A549 (cell line): ENCODE data around the gene MAP3K20. TPM values are rescaled to one million over a fixed set of nuclear protein-coding genes. Genes with fewer than 3 reads are reported as not detected.

Source experiments
- ATAC-seq, 2 experiments: fragments of 200-7000 bp in 1 of 2; fragments of >200 bp in 1 of 2; cut with Nextera tagmentation in 1 of 2; cut with Tn5 transposase in 1 of 2; 3 replicates each; pipeline versions ENCODE4 v1.8.0 to v1.9.1; 2018 to 2020; ENCODE audit warnings: mild to moderate bottlenecking in 1 of 2, moderate library complexity in 1 of 2
- CTCF ChIA-PET: fragments of 300-600 bp; sonication (Branson Sonifier 250); formaldehyde crosslinking; extraction: SDS; loops from one replicate; lab custom pipeline; 2021; ENCODE audit warnings: antibody characterized with exemption, inconsistent platforms; lab: Yijun Ruan, JAX
- POLR2A ChIA-PET: fragments of 350-600 bp; formaldehyde crosslinking; extraction: SDS; loops from one replicate; lab custom pipeline; 2021; ENCODE audit warnings: antibody characterized with exemption, inconsistent platforms; lab: Yijun Ruan, JAX
- DNase-seq, 2 experiments: peaks; one replicate each; pipeline versions ENCODE4 v3.0.0 to v3.0.0-alpha.2; 2011 to 2016; ENCODE audit warnings: low read depth in 1 of 2, low spot score in 1 of 2
- FAIRE-seq: peaks from 2 replicates; lab custom pipeline; 2011; peaks lifted over from hg19 to GRCh38; lab: Jason Lieb, UNC
- H3K27ac ChIP-seq, 2 experiments: fragments of >200 bp; sonication (Bioruptor Twin); formaldehyde crosslinking; 3 replicates each; pipeline ENCODE4 v1.5.1; 2016 to 2017
- H3K4me1 ChIP-seq: fragments of >200 bp; sonication (Bioruptor Twin); formaldehyde crosslinking; 3 replicates; pipeline ENCODE4 v1.6.1; 2016
- H3K4me2 ChIP-seq: fragments of >200 bp; sonication (Bioruptor Twin); formaldehyde crosslinking; 3 replicates; pipeline ENCODE4 v1.6.1; 2016
- H3K4me3 ChIP-seq: fragments of >200 bp; sonication (Bioruptor Twin); formaldehyde crosslinking; 3 replicates; pipeline ENCODE4 v1.5.1; 2016
- H3K9me3 ChIP-seq: fragments of >200 bp; sonication (Bioruptor Twin); formaldehyde crosslinking; 3 replicates; pipeline ENCODE4 v1.6.1; 2016
- BHLHE40 ChIP-seq: IDR thresholded peaks from 2 replicates; pipeline ENCODE4 v1.6.1; 2012; ENCODE audit warnings: low read depth, low read length, inconsistent platforms
- CHD2 ChIP-seq: fragments of 150-350 bp; IDR thresholded peaks from 2 replicates; pipeline ENCODE4 v1.6.1; 2014; ENCODE audit warnings: low read length; ENCODE audit not compliant: partially characterized antibody
- CTCF ChIP-seq: fragments of >200 bp; sonication (Bioruptor Twin); formaldehyde crosslinking; IDR thresholded peaks from 3 replicates; pipeline ENCODE4 v1.5.1; 2016
- E2F6 ChIP-seq: IDR thresholded peaks from 2 replicates; pipeline ENCODE4 v1.6.1; 2012; ENCODE audit warnings: low read depth, borderline replicate concordance
- EHF ChIP-seq: fragments of 250-450 bp; sonication (Bioruptor Pico); IDR thresholded peaks from 2 replicates; pipeline ENCODE4 v1.5.0; 2020; ENCODE audit warnings: mild to moderate bottlenecking
- EP300 ChIP-seq, 2 experiments: fragments of >200 bp; sonication (Bioruptor Twin); formaldehyde crosslinking; IDR thresholded peaks; 2 replicates in 1 of 2; 3 replicates in 1 of 2; pipeline ENCODE4 v1.6.1; 2016 to 2017
- FOSL2 ChIP-seq, 2 experiments: fragments of 450-650 bp in 1 of 2; fragments of >200 bp in 1 of 2; sonication (Bioruptor Twin) in 1 of 2; formaldehyde crosslinking; IDR thresholded peaks; 2 replicates each; pipeline versions ENCODE4 v1.5.0 to v1.6.1; 2016 to 2020; ENCODE audit warnings: mild to moderate bottlenecking in 1 of 2, moderate library complexity in 1 of 2
- FOXS1 ChIP-seq: fragments of 250-450 bp; sonication (Bioruptor Pico); IDR thresholded peaks from 2 replicates; pipeline ENCODE4 v1.5.0; 2020; ENCODE audit warnings: mild to moderate bottlenecking, moderate library complexity
- GATA3 ChIP-seq: IDR thresholded peaks from 2 replicates; pipeline ENCODE4 v1.6.1; 2012; ENCODE audit warnings: borderline replicate concordance
- HEYL ChIP-seq: fragments of 250-450 bp; sonication (Bioruptor Pico); IDR thresholded peaks from 2 replicates; pipeline ENCODE4 v1.8.0; 2021; ENCODE audit warnings: mild to moderate bottlenecking, moderate library complexity
- HMGXB4 ChIP-seq: fragments of 250-450 bp; sonication (Bioruptor Pico); IDR thresholded peaks from 2 replicates; pipeline ENCODE4 v1.5.0; 2021; ENCODE audit warnings: mild to moderate bottlenecking, moderate library complexity, borderline replicate concordance
- HOXB5 ChIP-seq: fragments of 250-450 bp; sonication (Bioruptor Pico); IDR thresholded peaks from 2 replicates; pipeline ENCODE4 v1.5.0; 2020; ENCODE audit warnings: mild to moderate bottlenecking, moderate library complexity
- JUN ChIP-seq, 2 experiments: fragments of >200 bp; sonication (Bioruptor Twin); formaldehyde crosslinking; IDR thresholded peaks; 2 replicates in 1 of 2; 3 replicates in 1 of 2; pipeline ENCODE4 v1.6.1; 2016 to 2017
- KDM5A ChIP-seq: fragments of 200-600 bp; sonication (generic); IDR thresholded peaks from 2 replicates; pipeline ENCODE4 v1.6.1; 2016; ENCODE audit warnings: antibody characterized with exemption, mild to moderate bottlenecking
- MAZ ChIP-seq: fragments of 150-350 bp; IDR thresholded peaks from 2 replicates; pipeline ENCODE4 v1.6.1; 2014; ENCODE audit warnings: antibody characterized with exemption, low read depth, low read length, borderline replicate concordance
- MYC ChIP-seq: IDR thresholded peaks from 2 replicates; pipeline ENCODE4 v1.6.1; 2012; ENCODE audit warnings: mild to moderate bottlenecking, inconsistent platforms, low read length, improper control_type of control experiment, borderline replicate concordance
- NFE2L2 ChIP-seq: fragments of 150-350 bp; conservative IDR thresholded peaks from 2 replicates; pipeline ENCODE4 v1.6.1; 2014; ENCODE audit warnings: low read length
- NR3C1 ChIP-seq: fragments of >200 bp; sonication (Bioruptor Twin); formaldehyde crosslinking; IDR thresholded peaks from 3 replicates; pipeline ENCODE4 v1.6.1; 2017
- PHF8 ChIP-seq: fragments of 200-600 bp; sonication (generic); IDR thresholded peaks from 2 replicates; pipeline ENCODE4 v1.6.1; 2016; ENCODE audit warnings: low read depth, mild to moderate bottlenecking, antibody characterized with exemption, moderate library complexity, borderline replicate concordance
- POLR2A ChIP-seq: IDR thresholded peaks from 2 replicates; pipeline ENCODE4 v1.6.1; 2012; ENCODE audit warnings: mild to moderate bottlenecking, low read length
- RARB ChIP-seq: fragments of 250-450 bp; sonication (Bioruptor Pico); IDR thresholded peaks from 2 replicates; pipeline ENCODE4 v1.8.0; 2021; ENCODE audit warnings: mild to moderate bottlenecking, moderate library complexity
- RCOR1 ChIP-seq: fragments of 150-350 bp; IDR thresholded peaks from 2 replicates; pipeline ENCODE4 v1.6.1; 2014; ENCODE audit warnings: antibody characterized with exemption, low read length, low read depth
- REST ChIP-seq: fragments of 200-600 bp; sonication (generic); IDR thresholded peaks from 2 replicates; pipeline ENCODE4 v1.6.1; 2016; ENCODE audit warnings: antibody characterized with exemption, mild to moderate bottlenecking, moderate library complexity
- RFX5 ChIP-seq: fragments of 450-650 bp; IDR thresholded peaks from 2 replicates; pipeline ENCODE4 v1.7.1; 2014; ENCODE audit warnings: antibody characterized with exemption, mild to moderate bottlenecking, moderate library complexity
- SMC3 ChIP-seq: fragments of >200 bp; sonication (Bioruptor Twin); formaldehyde crosslinking; IDR thresholded peaks from 3 replicates; pipeline ENCODE4 v1.6.1; 2018; ENCODE audit warnings: inconsistent platforms
- SREBF2 ChIP-seq: fragments of 450-650 bp; IDR thresholded peaks from 2 replicates; pipeline ENCODE4 v1.6.1; 2014; ENCODE audit warnings: mild to moderate bottlenecking, moderate library complexity
- USF2 ChIP-seq: fragments of 450-650 bp; IDR thresholded peaks from 2 replicates; pipeline ENCODE4 v1.6.1; 2014; ENCODE audit warnings: antibody characterized with exemption
- ZC3H11A ChIP-seq: fragments of 450-650 bp; IDR thresholded peaks from 2 replicates; pipeline ENCODE4 v1.6.1; 2014; ENCODE audit warnings: antibody characterized with exemption, mild to moderate bottlenecking
- ZNF302 ChIP-seq: fragments of 250-450 bp; sonication (Bioruptor Pico); IDR thresholded peaks from 2 replicates; pipeline ENCODE4 v1.9.0; 2021; ENCODE audit warnings: inconsistent platforms, mild to moderate bottlenecking, moderate library complexity
- ZSCAN20 ChIP-seq: fragments of 250-450 bp; sonication (Bioruptor Pico); IDR thresholded peaks from 2 replicates; pipeline ENCODE4 v1.8.0; 2022; ENCODE audit warnings: mild to moderate bottlenecking, moderate library complexity
- WGBS: methylation state at CpG from one replicate; pipeline ENCODE4 v1.1.6; 2017; ENCODE audit errors: missing lambda C conversion rate; 5-methylcytosine and 5-hydroxymethylcytosine counted together
- polyA plus RNA-seq, 4 experiments: library from polyadenylated mRNA; depleted of rRNA in 3 of 4; stranded (reverse); fragments of >200 nt; fragmentation: RNase III in 1 of 4; extraction: RNeasy Plus Mini Kit Qiagen cat#74134 plus additional on column Dnase treatment in 1 of 4; gene quantifications; 2 replicates in 3 of 4; 3 replicates in 1 of 4; pipeline ENCODE4 v1.2.3, GENCODE V29; 2011 to 2017

Gene MAP3K20
- polyA plus RNA-seq, 2 of the 4 experiments (the other 2 are of a cell fraction), result 34.7 to 80.7 TPM

GRCh38 chr2:173184031-173185004, 108.7 kb downstream of the MAP3K20 start:
- peak; percentile 99 to 100 for ATAC-seq
- peak overlapping the region; percentile 49 for H3K4me2 ChIP-seq
- WGBS, result 37% methylated on average over 11 of the region's 11 CpGs
- peak; percentile 75 to 96 for DNase-seq
- peaks cover 73% of the 10 kb centered on the region for H3K4me1 ChIP-seq
- POLR2A ChIA-PET, result interaction anchor here (1.3 to 1.7 kb wide), 3 partner anchors 12 to 26 kb away, joined by 6 to 8 read pairs (median 7); no protein-coding TSS in a partner anchor
- H3K27ac ChIP-seq, result peak overlapping the region; percentile 90 to 91
- peaks cover 3% of the 10 kb centered on the region; the same call in 1 of the 3 replicates for H3K9me3 ChIP-seq
- FAIRE-seq, result no peak
- no peak overlapping the region for H3K4me3 ChIP-seq
- CTCF ChIA-PET, result interaction anchor here (0.6 to 2.2 kb wide), 6 partner anchors 24 to 373 kb away, joined by 3 to 4 read pairs (median 4); no protein-coding TSS in a partner anchor
- TF ChIP-seq MAZ, result no peak
- TF ChIP-seq FOSL2 (IDR thresholded peaks at IDR 0.05), result peak; percentile 67
- peak; percentile 93 for TF ChIP-seq FOSL2 (CRISPR knock-in tag; IDR thresholded peaks at IDR 0.05)
- no peak for TF ChIP-seq PHF8
- peak; percentile 29; the same call in 1 of the 2 replicates for TF ChIP-seq E2F6
- no peak for TF ChIP-seq BHLHE40
- TF ChIP-seq KDM5A, result no peak
- TF ChIP-seq FOXS1 (CRISPR knock-in tag), result no peak
- TF ChIP-seq NR3C1, result no peak
- no peak for TF ChIP-seq REST
- peak; percentile 66; the same call in 1 of the 2 replicates for TF ChIP-seq RARB
- TF ChIP-seq MYC, result peak; percentile 57; the same call in 1 of the 2 replicates
- no peak for TF ChIP-seq RFX5
- no peak for TF ChIP-seq ZNF302 (CRISPR knock-in tag)
- TF ChIP-seq USF2, result 0 out of 2 replicates have a peak, but pooled peaks have one; percentile 2
- TF ChIP-seq CHD2, result no peak
- no peak for TF ChIP-seq CTCF
- TF ChIP-seq GATA3, result peak; percentile 74; the same call in 1 of the 2 replicates
- TF ChIP-seq SREBF2, result no peak
- peak; percentile 35; the same call in 1 of the 3 replicates for TF ChIP-seq SMC3
- no peak for TF ChIP-seq POLR2A
- no peak for TF ChIP-seq HMGXB4 (CRISPR knock-in tag)
- peak; percentile 90 for TF ChIP-seq NFE2L2
- peak; percentile 63 to 72; a peak in 3 of 5 replicates for TF ChIP-seq JUN (IDR thresholded peaks at IDR 0.05)
- no peak for TF ChIP-seq ZSCAN20
- TF ChIP-seq ZC3H11A, result no peak
- no peak for TF ChIP-seq HEYL (CRISPR knock-in tag)
- TF ChIP-seq EHF (CRISPR knock-in tag), result no peak
- peak; percentile 39 to 71; a peak in 3 of 5 replicates for TF ChIP-seq EP300 (IDR thresholded peaks at IDR 0.05)
- TF ChIP-seq HOXB5 (CRISPR knock-in tag), result no peak
- TF ChIP-seq RCOR1, result no peak
